Measurements from ENCODE around the gene RUNX2.

- TF ChIP-seq CTCF (IDR thresholded peaks at IDR 0.05; ENCODE audit: control extremely low read depth in 1 of 3, insufficient read depth in 1 of 3, low read depth in 1 of 3, low read length in 3 of 3): no peak
- TF ChIP-seq JUND (IDR thresholded peaks at IDR 0.05; ENCODE audit: low read length): no peak
- no peak for TF ChIP-seq HDAC2 (IDR thresholded peaks at IDR 0.05; ENCODE audit: borderline replicate concordance in 1 of 2, low read depth in 2 of 2, low read length in 2 of 2)
- no peak for TF ChIP-seq RFX5 (IDR thresholded peaks at IDR 0.05; ENCODE audit: borderline replicate concordance, low read depth, low read length)
- no peak for TF ChIP-seq CBX8 (IDR thresholded peaks at IDR 0.05; ENCODE audit: borderline replicate concordance, low read depth, low read length)
- no peak for TF ChIP-seq ZNF274 (IDR thresholded peaks at IDR 0.05; ENCODE audit: borderline replicate concordance, extremely low read depth, low read length)
- TF ChIP-seq EP300 (IDR thresholded peaks at IDR 0.05; ENCODE audit: borderline replicate concordance in 1 of 2, low read depth in 2 of 2, low read length in 2 of 2): no peak
- TF ChIP-seq POLR2A (IDR thresholded peaks at IDR 0.05; ENCODE audit: control extremely low read depth in 1 of 2, low read depth in 2 of 2, low read length in 2 of 2): no peak
These were observed 261.2 kb downstream of the RUNX2 start for GRCh38 chr6:45589367-45589766.

Measured in H1 (cell line).